Fibroblast of the aortic adventitia (primary cell): ENCODE results near the gene IL16. TPM values are rescaled to one million over a fixed set of nuclear protein-coding genes. Genes with fewer than 3 reads are reported as not detected.

Experiments used
- DNase-seq: peaks from one replicate; pipeline ENCODE4 v3.0.0-alpha.2; 2010; ENCODE audit warnings: low read depth
- H3K4me3 ChIP-seq: 2 replicates; pipeline ENCODE4 v1.5.1; 2011; ENCODE audit warnings: low read depth, mild to moderate bottlenecking, control low read depth, low read length, moderate library complexity
- CTCF ChIP-seq: IDR thresholded peaks from 2 replicates; pipeline ENCODE4 v1.5.1; 2011; ENCODE audit warnings: mild to moderate bottlenecking, low read length, control low read depth, inconsistent platforms; ENCODE audit not compliant: insufficient read depth
- total RNA-seq: library from RNA; depleted of rRNA; stranded (reverse); fragments of >200 nt; gene quantifications from 2 replicates; pipeline ENCODE4 v1.2.3, GENCODE V29; 2012; ENCODE audit warnings: low replicate concordance

The IL16 gene
- total RNA-seq, 1 donor, result 1.4 TPM

- no peak for TF ChIP-seq CTCF
- H3K4me3 ChIP-seq, result no peak overlapping the region
- DNase-seq, result no peak
Observed at GRCh38 chr15:81349271-81349670, 152.6 kb downstream of the IL16 start.

- no peak for TF ChIP-seq CTCF
- H3K4me3 ChIP-seq, result no peak overlapping the region
- DNase-seq, result no peak
Observed at GRCh38 chr15:81351651-81352050, 155.0 kb downstream of the IL16 start.

- DNase-seq, result no peak
- H3K4me3 ChIP-seq, result no peak overlapping the region
- no peak for TF ChIP-seq CTCF
Observed at GRCh38 chr15:81356252-81356651, 159.6 kb downstream of the IL16 start.

- no peak overlapping the region for H3K4me3 ChIP-seq
- no peak for DNase-seq
- TF ChIP-seq CTCF, result peak; percentile 20
Observed at GRCh38 chr15:81357180-81357686, 160.6 kb downstream of the IL16 start.

- DNase-seq, result no peak
- H3K4me3 ChIP-seq, result no peak overlapping the region
- TF ChIP-seq CTCF, result no peak
Observed at GRCh38 chr15:81358248-81358647, 161.6 kb downstream of the IL16 start.

GRCh38 chr15:81360491-81360890 is 163.8 kb downstream of the IL16 start:
- DNase-seq, result no peak
- no peak for TF ChIP-seq CTCF
- H3K4me3 ChIP-seq, result no peak overlapping the region

- DNase-seq, result no peak
- no peak for TF ChIP-seq CTCF
- H3K4me3 ChIP-seq, result no peak overlapping the region
Observed at GRCh38 chr15:81361891-81362290, 165.2 kb downstream of the IL16 start.
